HG02884 (cell line): ENCODE measurements around the gene BACH2.
A peak's percentile ranks its signal among the peaks of the same experiment; 100 is the strongest.

Experiments used
- ATAC-seq: cut with Tn5 transposase; IDR thresholded peaks from one replicate; pipeline ENCODE4 v1.9.1; 2021; ENCODE audit warnings: mild to moderate bottlenecking, moderate library complexity; ENCODE audit not compliant: unreplicated experiment

Gene BACH2

GRCh38 chr6:90303039-90303438 lies 6.4 kb upstream of the BACH2 start:
- ATAC-seq: no peak

DNA sequence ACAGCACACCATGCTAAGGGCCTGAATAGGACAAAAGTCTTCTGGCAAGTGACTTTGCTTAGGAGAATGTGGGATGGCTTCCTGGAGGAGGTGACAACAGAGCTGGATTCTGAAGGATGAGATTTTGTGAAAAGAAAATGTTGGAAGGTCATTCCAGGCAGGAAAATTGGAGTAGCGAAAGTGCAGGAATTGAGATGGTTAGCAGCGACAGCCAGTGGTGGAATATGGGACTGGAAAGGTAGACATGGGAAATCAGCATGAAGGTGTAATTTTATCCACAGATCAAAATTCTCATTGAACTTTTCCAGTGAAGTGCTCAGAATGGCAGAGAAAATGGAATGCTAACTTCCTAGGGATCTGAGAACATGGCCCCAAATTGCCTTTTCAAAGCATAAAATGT lies 5.7 kb upstream of the BACH2 start:
- ATAC-seq: no peak

- ATAC-seq: no peak
Observed at GRCh38 chr6:90301816-90302215, 5.2 kb upstream of the BACH2 start.

GRCh38 chr6:90298459-90299053 lies 1.9 kb upstream of the BACH2 start:
- ATAC-seq: no peak

DNA sequence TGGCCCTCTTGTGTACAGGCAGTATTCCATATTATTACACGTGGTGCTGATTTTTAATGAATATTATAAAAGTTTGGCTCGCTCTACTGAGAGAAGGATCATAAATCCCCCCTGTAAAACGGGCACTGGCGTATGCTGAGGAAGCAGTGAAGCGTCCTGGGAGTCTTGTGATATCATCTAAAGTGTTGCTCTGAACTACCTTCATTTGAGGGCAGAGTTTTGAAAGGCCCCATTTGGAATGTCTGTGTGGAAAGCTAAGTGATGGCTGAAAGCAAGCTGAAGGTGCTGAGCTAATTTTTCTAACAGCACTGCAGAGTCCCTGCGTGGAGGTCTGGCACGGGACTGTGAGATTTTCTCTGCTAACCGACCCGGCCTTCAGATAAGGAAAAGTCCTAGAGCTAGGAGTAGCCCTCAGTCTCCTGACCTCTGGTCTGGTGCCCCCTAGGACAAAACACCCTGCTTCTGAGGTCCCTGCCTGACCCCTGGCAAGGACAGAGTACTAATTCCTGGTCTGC lies 1.3 kb upstream of the BACH2 start:
- no peak for ATAC-seq

- ATAC-seq: no peak
Observed at GRCh38 chr6:90297115-90297866, 648 bp upstream of the BACH2 start.

- ATAC-seq: peak; percentile 32
Observed at GRCh38 chr6:90295854-90296340, 746 bp downstream of the BACH2 start.

DNA sequence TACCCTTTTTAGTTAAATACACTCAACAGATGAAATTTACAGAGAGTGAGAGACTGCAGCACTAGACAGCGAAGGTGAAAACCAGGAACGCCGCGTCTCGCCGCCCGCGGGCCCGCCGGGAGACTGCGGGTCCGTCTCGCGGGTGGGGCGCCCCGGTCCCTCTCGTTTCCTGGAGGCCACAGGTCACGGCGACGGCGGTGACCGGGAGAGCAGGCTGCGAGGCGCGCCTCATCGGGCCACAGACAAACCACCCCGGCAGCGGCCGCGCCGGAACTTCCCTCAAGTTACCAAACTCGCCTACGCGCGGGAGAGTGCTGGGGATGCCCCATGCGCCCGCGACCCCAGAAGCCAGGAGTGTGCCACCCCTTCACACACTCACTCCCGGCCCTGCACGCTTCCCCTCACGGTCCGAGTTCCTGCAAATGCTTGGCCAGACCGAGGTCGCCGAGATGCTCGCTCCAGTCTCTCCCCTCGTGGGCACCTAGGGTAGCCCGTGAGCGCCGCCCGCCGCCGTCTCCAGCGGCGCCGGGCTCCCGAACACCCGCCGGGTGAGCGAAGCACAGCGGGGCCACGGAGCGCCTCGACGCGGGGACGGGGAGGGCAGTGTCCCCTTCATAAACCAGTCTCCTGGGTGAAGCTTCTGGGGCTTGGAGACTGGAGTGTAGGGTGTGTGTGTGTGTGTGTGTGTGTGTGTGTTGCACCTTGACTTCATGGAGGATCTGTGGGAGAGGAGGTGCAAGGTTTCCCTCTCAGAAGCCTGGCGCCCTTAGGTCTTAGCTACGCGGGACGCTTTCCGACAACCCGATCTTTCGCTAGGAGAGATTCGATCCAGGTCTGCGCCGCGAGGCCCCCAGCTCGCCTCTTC lies 1.4 kb downstream of the BACH2 start:
- ATAC-seq: no peak

- no peak for ATAC-seq
Observed at GRCh38 chr6:90294614-90294988, 2.0 kb downstream of the BACH2 start.

GRCh38 chr6:90294008-90294511 lies 2.6 kb downstream of the BACH2 start:
- ATAC-seq: no peak

- ATAC-seq: no peak
Observed at GRCh38 chr6:90293319-90293953, 3.2 kb downstream of the BACH2 start.

GRCh38 chr6:90291565-90291964 lies 5.1 kb downstream of the BACH2 start:
- ATAC-seq: no peak

DNA sequence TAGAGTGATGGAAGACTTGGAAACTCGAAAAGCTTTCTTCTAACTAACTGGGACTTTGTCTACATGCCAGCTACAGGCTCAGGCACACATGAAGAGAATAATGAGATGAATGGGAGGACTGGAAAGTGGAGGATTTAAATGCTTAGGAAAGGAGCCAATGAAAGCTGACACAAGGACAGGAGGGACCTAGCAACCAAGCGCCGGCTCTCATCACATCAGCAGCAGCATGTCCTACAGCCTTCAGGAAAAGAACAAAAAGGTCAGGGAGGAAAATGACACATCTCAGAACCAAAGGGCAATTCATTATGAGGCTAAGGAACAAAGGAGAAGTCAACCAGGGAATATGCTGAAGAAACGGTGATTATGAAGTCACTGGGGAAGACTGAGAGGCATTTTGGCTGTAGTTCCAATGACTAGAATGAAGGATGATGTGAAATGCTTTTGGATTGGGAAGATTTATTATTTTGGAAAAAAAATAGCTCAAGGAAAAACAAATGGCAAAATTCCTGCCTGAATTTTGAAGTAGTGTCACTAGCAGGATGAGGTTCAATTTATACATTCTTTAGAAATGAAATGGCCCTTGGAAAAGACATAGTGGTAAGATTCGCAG lies 5.7 kb downstream of the BACH2 start:
- ATAC-seq: no peak

DNA sequence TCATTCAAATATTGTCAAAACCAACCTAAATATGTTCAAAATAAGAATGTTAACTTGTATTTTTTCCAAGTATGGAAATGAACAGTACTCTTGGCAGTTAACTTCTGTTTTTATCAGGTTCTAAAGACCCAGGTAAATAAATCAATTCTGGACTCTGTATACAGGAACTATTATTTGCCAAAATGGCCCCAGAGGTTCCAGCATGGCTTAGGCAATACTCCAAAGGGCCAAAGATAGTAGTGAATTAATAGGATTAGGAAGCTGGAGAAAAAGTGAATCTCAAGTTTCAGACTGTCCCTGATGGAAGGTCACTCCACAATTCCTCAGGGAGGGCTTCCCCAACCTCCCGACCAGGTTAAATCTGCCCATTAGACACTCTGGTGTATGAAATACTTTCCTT lies 6.7 kb downstream of the BACH2 start:
- ATAC-seq: no peak

- no peak for ATAC-seq
Observed at GRCh38 chr6:90288404-90288803, 8.2 kb downstream of the BACH2 start.

DNA sequence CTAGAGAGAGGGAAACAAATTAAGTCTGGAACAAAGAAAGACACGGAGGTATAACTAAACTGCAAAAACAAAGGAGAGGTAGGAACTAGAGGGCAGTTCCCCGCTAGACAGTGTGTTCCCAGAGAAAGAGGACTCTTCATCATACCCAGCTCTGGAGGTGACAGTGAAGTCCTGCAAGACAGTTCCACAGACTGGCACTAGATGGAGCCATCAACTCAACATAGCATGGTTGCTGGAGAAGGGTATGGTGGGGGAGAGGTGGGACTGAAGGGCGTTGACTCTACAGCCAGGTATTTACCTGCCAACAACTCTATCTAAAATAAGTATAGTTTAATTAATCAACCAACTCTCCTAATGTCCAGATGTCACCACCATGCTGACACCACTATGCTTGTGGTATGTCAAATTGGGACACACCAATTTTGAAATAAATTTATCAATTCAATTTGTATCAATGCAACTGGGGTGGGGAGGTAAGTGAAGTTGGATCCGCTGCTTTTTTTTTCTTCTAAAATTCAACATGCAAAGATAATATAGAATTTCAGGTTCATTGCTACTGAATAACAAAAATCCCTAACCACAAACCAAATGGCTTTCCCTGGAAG lies 9.7 kb downstream of the BACH2 start:
- ATAC-seq: no peak

- ATAC-seq: peak; percentile 45
Observed at GRCh38 chr6:90285611-90286381, 10.8 kb downstream of the BACH2 start.

DNA sequence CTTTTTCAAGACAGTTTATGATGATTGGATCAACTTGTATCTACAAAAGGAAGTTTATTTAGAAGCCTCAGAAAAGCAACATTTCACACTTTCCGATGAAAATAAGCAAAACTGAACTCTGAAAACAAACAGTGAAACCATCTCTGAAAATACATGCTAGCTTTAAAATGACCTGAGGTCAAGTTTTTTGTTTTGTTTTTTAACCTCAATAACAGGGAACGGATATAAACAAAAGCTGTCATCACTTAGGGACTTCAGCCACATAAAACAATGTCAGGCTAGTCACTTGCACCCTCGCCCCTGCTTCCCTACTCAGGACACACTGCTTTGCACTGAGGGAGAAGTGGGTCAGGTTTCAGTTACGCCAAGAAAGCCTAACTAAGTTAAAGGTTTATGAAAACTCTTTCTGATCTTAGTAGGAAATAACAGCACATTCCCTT lies 11.6 kb downstream of the BACH2 start:
- peak; percentile 24 for ATAC-seq
